Measurements from ENCODE around the gene KHSRP.

The KHSRP gene

GRCh38 chr19:6424195-6424938, at the start of gene KHSRP:
TSS of gene KHSRP (minus strand) at chr19:6424811. CDS start at chr19:6424701, 110 bp downstream.
- peak; percentile 32 for DNase-seq

- DNase-seq: no peak
Measured at GRCh38 chr19:6473647-6474046, 49.0 kb upstream of the KHSRP start.

GRCh38 chr19:6472713-6473112, 48.1 kb upstream of the KHSRP start:
- DNase-seq: no peak

- no peak for DNase-seq
Measured at GRCh38 chr19:6471076-6471475, 46.5 kb upstream of the KHSRP start.

GRCh38 chr19:6470173-6470572, 45.6 kb upstream of the KHSRP start:
- no peak for DNase-seq

GRCh38 chr19:6467384-6467783, 42.8 kb upstream of the KHSRP start:
- DNase-seq: no peak

GRCh38 chr19:6466526-6467248, 42.1 kb upstream of the KHSRP start:
- DNase-seq: no peak

GRCh38 chr19:6465663-6466062, 41.1 kb upstream of the KHSRP start:
- DNase-seq: no peak

- no peak for DNase-seq
Measured at GRCh38 chr19:6465006-6465405, 40.4 kb upstream of the KHSRP start.

GRCh38 chr19:6464070-6464873, 39.7 kb upstream of the KHSRP start, which contains the start of gene CRB3:
TSS of gene CRB3 (plus strand) at chr19:6464271. CDS start at chr19:6464702, 431 bp downstream.
- DNase-seq: peak; percentile 32

- DNase-seq: peak; percentile 99
Measured at GRCh38 chr19:6460099-6460884, 35.7 kb upstream of the KHSRP start.

- DNase-seq: peak; percentile 60
Measured at GRCh38 chr19:6459262-6460098, 34.9 kb upstream of the KHSRP start, which contains the start of gene SLC25A23. TSS of gene SLC25A23 (minus strand) at chr19:6459792. CDS start at chr19:6459628, 164 bp downstream.

GRCh38 chr19:6458695-6459261, 34.2 kb upstream of the KHSRP start:
- no peak for DNase-seq

- DNase-seq: no peak
Measured at GRCh38 chr19:6457958-6458694, 33.5 kb upstream of the KHSRP start.

GRCh38 chr19:6455924-6456323, 31.3 kb upstream of the KHSRP start:
- no peak for DNase-seq

- DNase-seq: no peak
Measured at GRCh38 chr19:6453951-6454565, 29.4 kb upstream of the KHSRP start.

- DNase-seq: no peak
Measured at GRCh38 chr19:6452899-6453298, 28.3 kb upstream of the KHSRP start.

GRCh38 chr19:6452223-6452614, 27.6 kb upstream of the KHSRP start:
- no peak for DNase-seq

GRCh38 chr19:6451583-6452222, 27.1 kb upstream of the KHSRP start:
- no peak for DNase-seq
